ENCODE measurements around the gene RBM18. TPM values are rescaled to one million over a fixed set of nuclear protein-coding genes. Genes with fewer than 3 reads are reported as not detected.

RBM18 gene
- total RNA-seq, 1 experiment from 2014 or later, result 30.8 TPM

DNA sequence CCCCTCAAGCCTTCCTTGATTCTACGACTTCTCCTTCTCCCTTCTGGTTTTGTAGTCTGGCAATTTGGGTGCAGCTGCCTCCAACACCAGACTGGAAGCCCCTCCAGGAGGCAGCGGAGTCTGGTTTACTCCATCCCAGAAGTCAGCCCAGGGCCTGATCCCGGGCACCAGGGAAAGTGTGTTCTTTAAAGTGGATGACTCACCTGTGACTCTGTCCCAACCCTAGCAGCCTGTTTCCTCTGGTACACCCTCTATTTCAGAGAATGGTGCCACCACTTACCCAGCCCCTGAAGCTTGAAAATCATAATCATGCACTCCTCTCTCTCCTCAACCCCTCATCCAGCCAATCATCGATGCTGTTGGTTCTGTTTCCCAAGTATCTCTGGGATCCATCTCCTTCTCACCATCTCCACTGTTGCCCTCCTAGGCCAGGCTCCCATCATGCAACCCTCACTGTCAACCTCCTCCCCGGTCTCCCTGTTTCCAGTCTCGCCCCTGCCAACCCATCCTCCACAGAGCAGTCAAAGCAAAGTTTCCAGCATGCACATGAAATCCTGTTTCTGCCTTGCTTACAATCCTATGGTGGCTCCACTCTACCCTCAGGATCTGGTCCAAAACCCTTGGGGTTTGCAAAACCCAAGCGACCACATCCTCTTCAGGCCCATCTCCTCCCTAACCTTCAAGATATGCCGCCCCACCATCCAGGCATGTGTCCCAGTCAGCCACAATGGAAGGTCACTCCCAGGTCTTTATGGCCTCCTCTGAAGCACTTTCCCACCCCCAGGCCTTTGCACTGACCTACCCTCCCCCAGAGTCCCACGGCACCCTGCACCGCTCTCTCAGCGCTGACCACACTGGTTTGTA lies 46.3 kb downstream of the RBM18 start:
- TF ChIP-seq EZH2 (IDR thresholded peaks at IDR 0.05; ENCODE audit: borderline replicate concordance, low read depth, low read length, poor library complexity, severe bottlenecking), result no peak
- TF ChIP-seq, protein P1, sequence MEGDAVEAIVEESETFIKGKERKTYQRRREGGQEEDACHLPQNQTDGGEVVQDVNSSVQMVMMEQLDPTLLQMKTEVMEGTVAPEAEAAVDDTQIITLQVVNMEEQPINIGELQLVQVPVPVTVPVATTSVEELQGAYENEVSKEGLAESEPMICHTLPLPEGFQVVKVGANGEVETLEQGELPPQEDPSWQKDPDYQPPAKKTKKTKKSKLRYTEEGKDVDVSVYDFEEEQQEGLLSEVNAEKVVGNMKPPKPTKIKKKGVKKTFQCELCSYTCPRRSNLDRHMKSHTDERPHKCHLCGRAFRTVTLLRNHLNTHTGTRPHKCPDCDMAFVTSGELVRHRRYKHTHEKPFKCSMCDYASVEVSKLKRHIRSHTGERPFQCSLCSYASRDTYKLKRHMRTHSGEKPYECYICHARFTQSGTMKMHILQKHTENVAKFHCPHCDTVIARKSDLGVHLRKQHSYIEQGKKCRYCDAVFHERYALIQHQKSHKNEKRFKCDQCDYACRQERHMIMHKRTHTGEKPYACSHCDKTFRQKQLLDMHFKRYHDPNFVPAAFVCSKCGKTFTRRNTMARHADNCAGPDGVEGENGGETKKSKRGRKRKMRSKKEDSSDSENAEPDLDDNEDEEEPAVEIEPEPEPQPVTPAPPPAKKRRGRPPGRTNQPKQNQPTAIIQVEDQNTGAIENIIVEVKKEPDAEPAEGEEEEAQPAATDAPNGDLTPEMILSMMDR (conservative IDR thresholded peaks at IDR 0.05; ENCODE audit: low read depth, low read length), result no peak
- Histone ChIP-seq H3K27me3 (replicated peaks; ENCODE audit: insufficient read depth, low read depth, low read length, poor library complexity) (peaks cover 98% of the 10 kb centered on the region), H3K4me3 (ENCODE audit: low read depth, low read length, poor library complexity, severe bottlenecking) (no peak overlapping the region), H3K36me3 (ENCODE audit: insufficient read depth, low read length, poor library complexity, severe bottlenecking) (no peaks in the 10 kb centered on the region), H3K9me3 (ENCODE audit: low read depth, low read length, poor library complexity, severe bottlenecking) (no peaks in the 10 kb centered on the region), H3K4me1 (ENCODE audit: insufficient read depth, low read length, poor library complexity, severe bottlenecking) (peaks cover 11% of the 10 kb centered on the region), H3K27ac (ENCODE audit: low read depth, low read length, poor library complexity, severe bottlenecking) (no peak overlapping the region)
- intact Hi-C loops (cut with micrococcal nuclease; ENCODE audit: unreplicated experiment), result no loop called here
- CTCF ChIA-PET, result no interaction called here
- no peak for DNase-seq (ENCODE audit: low spot score)
- POLR2A ChIA-PET (ENCODE audit: low non-redundant PET), result no interaction called here
- BruUV-seq (replicated peaks), result no TSS peak

DNA sequence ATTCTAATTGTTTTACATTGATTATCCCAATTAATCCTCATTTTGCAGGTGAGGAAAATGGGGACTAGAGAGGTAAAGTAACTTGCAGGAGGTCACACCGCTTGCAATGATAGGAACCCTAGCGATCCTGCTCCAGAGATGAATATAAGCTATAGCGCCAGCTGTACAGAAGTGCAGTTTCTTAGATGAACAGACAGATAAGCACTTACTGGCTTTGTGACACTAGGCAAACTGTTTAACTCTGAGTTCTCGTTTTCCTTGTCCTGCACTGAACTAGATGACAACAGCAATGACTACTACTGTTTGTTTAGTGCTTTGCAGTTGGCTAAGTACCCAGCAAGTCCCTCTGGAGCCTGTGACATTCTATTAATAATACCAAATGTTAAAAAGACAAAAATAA lies 47.0 kb downstream of the RBM18 start:
- no peak for DNase-seq (ENCODE audit: low spot score)
- intact Hi-C loops (cut with micrococcal nuclease; ENCODE audit: unreplicated experiment), result no loop called here
- TF ChIP-seq EZH2 (IDR thresholded peaks at IDR 0.05; ENCODE audit: borderline replicate concordance, low read depth, low read length, poor library complexity, severe bottlenecking), result no peak
- TF ChIP-seq, protein P1 (conservative IDR thresholded peaks at IDR 0.05; ENCODE audit: low read depth, low read length), result no peak
- ChIA-PET CTCF (no interaction called here), POLR2A (ENCODE audit: low non-redundant PET) (no interaction called here)
- no peak overlapping the region for H3K27ac ChIP-seq (ENCODE audit: low read depth, low read length, poor library complexity, severe bottlenecking)
- H3K4me1 ChIP-seq (ENCODE audit: insufficient read depth, low read length, poor library complexity, severe bottlenecking), result peaks cover 13% of the 10 kb centered on the region
- H3K9me3 ChIP-seq (ENCODE audit: low read depth, low read length, poor library complexity, severe bottlenecking), result no peaks in the 10 kb centered on the region
- H3K36me3 ChIP-seq (ENCODE audit: insufficient read depth, low read length, poor library complexity, severe bottlenecking), result no peaks in the 10 kb centered on the region
- BruUV-seq (replicated peaks), result no TSS peak
- peaks cover 98% of the 10 kb centered on the region for H3K27me3 ChIP-seq (replicated peaks; ENCODE audit: insufficient read depth, low read depth, low read length, poor library complexity)
- no peak overlapping the region for H3K4me3 ChIP-seq (ENCODE audit: low read depth, low read length, poor library complexity, severe bottlenecking)

- no peak for TF ChIP-seq EZH2 (IDR thresholded peaks at IDR 0.05; ENCODE audit: borderline replicate concordance, low read depth, low read length, poor library complexity, severe bottlenecking)
- TF ChIP-seq, protein P1 (conservative IDR thresholded peaks at IDR 0.05; ENCODE audit: low read depth, low read length), result no peak
- Histone ChIP-seq H3K27me3 (replicated peaks; ENCODE audit: insufficient read depth, low read depth, low read length, poor library complexity) (peaks cover 98% of the 10 kb centered on the region), H3K27ac (ENCODE audit: low read depth, low read length, poor library complexity, severe bottlenecking) (no peak overlapping the region), H3K36me3 (ENCODE audit: insufficient read depth, low read length, poor library complexity, severe bottlenecking) (no peaks in the 10 kb centered on the region), H3K4me3 (ENCODE audit: low read depth, low read length, poor library complexity, severe bottlenecking) (no peak overlapping the region), H3K9me3 (ENCODE audit: low read depth, low read length, poor library complexity, severe bottlenecking) (no peaks in the 10 kb centered on the region), H3K4me1 (ENCODE audit: insufficient read depth, low read length, poor library complexity, severe bottlenecking) (peaks cover 13% of the 10 kb centered on the region)
- CTCF ChIA-PET, result no interaction called here
- POLR2A ChIA-PET (ENCODE audit: low non-redundant PET), result no interaction called here
- no TSS peak for BruUV-seq (replicated peaks)
- DNase-seq (ENCODE audit: low spot score), result no peak
- intact Hi-C loops (cut with micrococcal nuclease; ENCODE audit: unreplicated experiment), result no loop called here
Observed at GRCh38 chr9:122216798-122217418, 47.7 kb downstream of the RBM18 start.
